Amygdala (tissue), 56 donors: ENCODE measurements around the gene TMEM269.
"Not testable (repeated sequence)": the region's sequence is repeated elsewhere in the genome, so short reads cannot be mapped to it uniquely, and the experiment has no call there.

Source experiments
- DNase-seq, 56 donors: peaks; one replicate each; lab custom pipeline; 2025; lab: John Stamatoyannopoulos, UW

TMEM269 gene

GRCh38 chr1:42773420-42773819 is 11.4 kb upstream of the TMEM269 start:
- no peak for DNase-seq

DNA sequence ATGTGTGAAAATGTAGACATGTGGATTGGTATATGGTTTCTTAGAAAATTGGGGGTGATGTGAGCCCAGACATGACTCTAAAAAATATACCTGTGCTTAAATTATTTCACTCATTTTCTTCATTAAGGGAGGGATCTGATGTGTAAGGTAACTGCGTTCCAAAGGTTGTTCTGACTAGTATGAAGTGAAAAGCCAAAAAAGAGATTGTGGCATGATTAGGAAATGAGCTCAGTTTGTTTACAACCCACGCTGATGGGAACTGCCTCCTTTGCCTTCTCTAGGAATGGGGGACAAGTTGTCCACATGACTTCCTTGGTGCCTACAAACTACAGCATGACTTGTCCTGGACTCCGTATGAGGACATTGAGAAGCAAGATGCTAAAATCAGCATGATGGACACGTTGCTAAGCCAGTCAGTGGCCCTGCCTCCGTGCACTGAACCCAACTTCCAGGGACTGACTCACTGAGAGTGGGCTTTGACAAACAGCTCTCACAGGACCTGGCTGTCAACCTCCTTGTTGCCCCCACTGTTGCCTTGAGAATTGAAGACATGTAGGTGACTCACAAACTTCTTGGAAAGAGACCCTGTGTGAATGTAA is 9.8 kb upstream of the TMEM269 start:
- DNase-seq: no peak

GRCh38 chr1:42776502-42776901 is 8.3 kb upstream of the TMEM269 start:
- no peak for DNase-seq

DNA sequence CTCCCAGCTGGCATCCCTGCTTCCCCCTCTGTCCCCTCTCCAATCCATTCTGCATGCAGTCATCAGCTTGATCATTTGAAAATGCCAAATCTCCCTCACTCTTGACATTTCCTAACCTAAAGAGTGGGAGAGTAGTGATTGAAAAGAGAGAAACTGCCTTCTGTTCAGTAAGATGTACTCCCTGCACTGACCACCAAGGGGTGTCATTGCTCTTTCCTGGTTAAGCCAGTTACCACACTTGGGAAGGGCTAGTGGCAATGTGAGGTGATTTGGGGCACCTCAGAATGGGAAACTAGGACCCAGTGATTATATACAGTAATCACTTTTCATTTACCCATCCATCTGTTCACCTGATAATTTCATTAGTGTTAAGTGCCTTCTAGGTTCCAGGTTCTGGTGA is 6.9 kb upstream of the TMEM269 start:
- peak in 13 of 56 donors; percentile 7 to 49 (median 15) for DNase-seq

- DNase-seq: no peak
Observed at GRCh38 chr1:42779725-42780124, 5.1 kb upstream of the TMEM269 start.

- DNase-seq: no peak
Observed at GRCh38 chr1:42780176-42780575, 4.6 kb upstream of the TMEM269 start.

DNA sequence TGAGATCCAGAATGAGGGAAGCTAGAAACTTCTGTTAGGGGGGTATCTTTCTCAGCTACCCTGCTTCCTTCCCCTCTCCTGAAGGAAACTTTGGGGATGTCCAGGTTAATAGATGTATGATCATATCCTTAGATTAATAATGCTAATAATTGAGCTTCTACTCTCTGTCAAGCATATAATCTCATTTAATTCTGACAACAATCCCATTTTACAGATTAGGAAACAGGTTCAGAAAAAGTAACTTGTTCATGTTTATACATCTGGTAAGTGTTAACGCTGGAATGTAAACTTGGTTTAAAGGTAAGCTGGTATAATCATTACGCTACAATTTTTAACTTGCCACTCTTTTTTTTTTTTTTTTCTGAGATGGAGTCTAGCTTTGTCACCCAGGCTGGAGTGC is 1.7 kb upstream of the TMEM269 start:
- DNase-seq: no peak

- DNase-seq: no peak
Observed at GRCh38 chr1:42784547-42784945, 245 bp upstream of the TMEM269 start.

DNA sequence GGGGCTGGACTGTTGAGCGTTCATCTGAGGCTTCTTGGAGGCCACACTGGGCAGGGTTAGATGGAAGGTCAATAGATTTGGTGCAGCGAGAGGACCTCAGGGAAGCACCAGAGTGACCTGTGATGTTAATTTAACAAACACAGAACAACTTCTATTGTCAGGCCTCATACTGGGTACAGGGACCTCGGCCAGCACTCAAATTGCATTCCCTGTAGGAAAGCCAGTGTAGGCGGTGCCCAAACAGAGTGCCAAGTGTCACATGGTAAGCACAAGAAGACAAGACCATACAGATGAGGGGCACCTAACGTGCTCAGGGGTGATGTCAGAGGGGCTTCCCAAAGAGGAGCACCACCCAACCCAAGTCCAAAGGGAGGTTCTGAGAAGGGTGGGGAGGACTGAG is 1.3 kb downstream of the TMEM269 start:
- no peak for DNase-seq

DNA sequence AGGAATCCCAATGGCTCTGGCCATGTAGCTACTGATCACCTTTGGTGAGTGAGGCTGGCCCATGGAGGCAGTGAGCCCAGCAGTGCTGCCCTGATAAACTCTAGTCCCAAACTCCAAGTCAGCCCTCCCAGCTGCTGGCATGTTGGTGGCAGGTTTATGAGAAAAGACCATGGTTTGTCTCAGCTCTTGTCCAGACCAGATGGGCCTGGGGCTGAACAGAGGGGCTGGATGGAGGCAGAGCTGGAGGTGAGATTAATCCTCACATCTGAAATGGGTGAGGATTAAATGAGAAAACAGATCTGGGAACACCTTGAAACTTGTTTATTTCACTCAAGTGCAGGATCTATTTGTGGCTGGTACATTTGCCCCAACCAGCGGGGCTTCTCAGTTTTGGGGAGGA is 3.2 kb downstream of the TMEM269 start:
- DNase-seq: no peak

DNA sequence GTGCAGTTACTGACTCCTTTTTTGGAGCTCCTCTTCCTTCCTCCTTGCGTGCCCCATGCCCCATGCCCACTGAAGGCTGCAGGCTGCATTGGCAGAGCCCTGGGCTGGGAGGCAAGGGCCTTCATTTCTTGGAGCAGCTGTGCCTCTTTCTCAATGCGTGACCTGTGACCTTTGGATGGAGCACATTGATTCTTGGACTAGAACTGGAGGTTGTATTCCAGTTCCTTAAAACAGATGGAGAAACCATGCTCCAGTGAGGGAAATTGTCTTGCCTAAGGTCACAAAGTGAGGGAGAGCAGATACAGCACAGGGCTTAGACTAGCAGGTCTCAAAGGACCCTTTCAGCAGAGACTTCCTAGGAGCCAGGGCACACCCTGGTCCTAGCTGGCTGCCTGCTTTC is 9.0 kb downstream of the TMEM269 start:
- DNase-seq: no peak

- no peak for DNase-seq
Observed at GRCh38 chr1:42797414-42797813, 12.6 kb downstream of the TMEM269 start.

GRCh38 chr1:42797979-42798378 is 13.2 kb downstream of the TMEM269 start:
- peak in 2 of 56 donors; percentile 16 to 21 for DNase-seq

GRCh38 chr1:42801832-42802473 is 17.2 kb downstream of the TMEM269 start:
- DNase-seq: no peak

DNA sequence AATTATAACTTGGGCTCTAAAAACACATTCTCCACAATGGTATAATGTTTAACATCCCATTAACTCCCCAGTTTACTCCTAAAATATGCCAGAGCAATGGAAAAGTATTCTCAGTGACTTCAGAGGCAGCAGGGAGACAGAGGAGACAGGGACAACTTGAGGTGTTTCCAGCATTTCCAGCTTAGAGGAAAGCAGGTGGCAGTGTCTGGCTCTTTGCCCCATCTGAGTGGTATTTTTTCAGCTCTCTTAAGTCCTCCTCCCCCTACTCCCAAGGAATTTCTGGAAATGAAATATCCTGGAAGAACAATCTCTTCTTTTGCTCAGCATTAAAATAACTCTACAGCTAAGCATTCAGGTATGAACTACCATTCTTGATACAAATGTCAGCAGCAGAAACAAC is 21.4 kb downstream of the TMEM269 start:
- no peak for DNase-seq

DNA sequence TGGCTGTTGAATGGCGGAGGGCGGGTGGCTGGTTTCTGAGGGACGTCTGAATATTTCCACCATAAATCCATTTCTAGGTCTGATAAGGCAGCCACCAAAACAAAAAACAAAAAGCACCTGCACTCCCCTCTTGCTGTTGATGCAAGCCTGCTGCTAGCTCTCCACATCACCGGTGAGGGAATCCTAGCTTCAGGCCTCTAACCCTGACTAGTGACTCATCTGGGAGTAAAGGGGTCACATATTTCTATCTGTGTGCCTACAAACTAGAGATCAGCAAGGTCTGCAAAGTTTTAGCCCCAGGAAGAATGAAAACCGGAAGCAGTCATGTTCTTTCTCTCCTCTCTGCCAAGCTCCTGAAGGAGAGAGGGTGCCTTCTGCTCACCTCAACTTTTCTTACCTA is 21.8 kb downstream of the TMEM269 start:
- no peak for DNase-seq

DNA sequence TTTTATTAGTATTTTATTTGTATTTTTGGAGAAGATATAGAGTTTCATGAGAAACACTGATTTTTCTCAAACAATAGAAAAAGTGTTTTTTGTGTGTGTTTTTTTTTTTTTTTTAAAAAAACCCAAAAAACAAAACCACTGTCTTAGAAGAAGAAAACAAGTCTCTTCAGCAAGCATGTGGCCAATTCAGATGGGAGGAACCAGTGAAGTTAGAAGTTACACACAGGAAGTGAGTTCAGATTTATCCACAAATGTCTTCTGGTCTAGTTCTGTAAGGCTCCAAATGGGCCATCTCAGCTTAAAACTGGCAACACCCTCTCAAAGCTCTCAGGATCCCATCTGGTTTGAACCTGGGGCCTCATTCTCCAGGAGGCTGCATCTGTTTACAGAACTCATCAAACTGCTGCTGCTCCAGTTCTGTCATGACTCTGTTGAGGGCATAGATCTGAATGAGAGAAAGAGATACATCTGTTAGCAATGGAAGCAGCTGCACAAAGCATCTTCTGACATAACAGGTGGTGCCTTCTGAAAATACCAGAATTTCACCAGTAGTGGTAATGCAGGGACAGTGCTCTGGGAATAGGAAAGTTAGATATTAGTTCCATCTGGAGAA is 22.4 kb downstream of the TMEM269 start:
- DNase-seq: no peak

DNA sequence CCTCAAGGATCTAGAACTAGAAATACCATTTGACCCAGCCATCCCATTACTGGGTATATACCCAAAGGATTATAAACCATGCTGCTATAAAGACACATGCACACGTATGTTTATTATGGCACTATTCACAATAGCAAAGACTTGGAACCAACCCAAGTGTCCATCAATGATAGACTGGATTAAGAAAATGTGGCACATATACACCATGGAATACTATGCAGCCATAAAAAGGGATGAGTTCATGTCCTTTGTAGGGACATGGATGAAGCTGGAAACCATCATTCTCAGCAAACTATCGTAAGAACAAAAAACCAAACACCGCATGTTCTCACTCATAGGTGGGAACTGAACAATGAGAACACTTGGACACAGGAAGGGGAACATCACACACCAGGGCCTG is 30.0 kb downstream of the TMEM269 start:
- DNase-seq: not testable (repeated sequence)

GRCh38 chr1:42815941-42816584 is 31.3 kb downstream of the TMEM269 start:
- peak in 3 of 56 donors; percentile 22 to 57 (median 25) for DNase-seq

DNA sequence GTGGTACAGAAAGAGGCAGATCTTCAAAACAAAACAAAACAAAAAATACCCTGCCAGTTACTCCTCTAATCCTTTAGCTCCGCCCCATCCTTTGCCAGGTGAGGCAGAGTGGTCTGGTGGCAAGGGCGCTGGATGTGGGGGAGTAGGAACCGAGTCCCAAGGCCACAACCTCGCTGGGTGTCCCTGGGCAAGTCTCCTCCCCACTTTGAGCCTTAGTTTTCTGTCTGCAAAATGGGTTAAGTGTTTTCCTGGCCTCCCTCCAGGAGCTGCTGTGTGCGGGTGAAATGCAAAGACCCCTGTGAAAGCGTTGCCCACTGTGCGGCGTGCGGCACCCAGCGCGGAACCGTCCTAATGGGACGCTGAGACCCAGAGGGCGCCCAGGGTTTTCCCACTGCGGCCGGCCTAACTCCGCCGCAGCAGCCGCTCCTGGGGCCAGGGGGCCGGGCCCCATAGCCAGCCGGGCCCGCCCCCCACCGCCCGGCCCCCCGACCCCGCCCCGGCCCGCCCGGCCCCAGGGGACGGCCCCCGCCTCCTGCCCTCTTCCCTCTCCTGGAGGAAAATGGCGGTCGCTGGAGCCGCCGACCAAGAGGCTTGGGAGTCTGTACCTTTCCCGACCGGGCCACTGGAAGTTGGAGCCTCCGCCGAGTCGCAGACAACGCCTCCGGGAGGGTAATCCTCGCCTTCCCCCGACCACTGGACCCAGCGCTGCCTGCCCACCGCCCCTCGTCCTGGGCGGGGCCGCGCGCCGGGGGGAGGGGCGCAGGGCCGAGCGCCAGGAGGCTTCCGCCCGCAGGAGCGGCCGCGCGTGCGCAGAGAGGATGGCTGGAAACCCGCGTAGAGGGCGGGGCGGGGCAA is 32.0 kb downstream of the TMEM269 start, which contains the start of the genes ERMAP and SVBP:
ERMAP (plus strand) TSS at position 538 of the 855 bp plus-strand sequence. CDS start 13,327 bp downstream, outside the sequence.
SVBP (minus strand) TSS at position 813 of the 855 bp plus-strand sequence. CDS start 853 bp downstream, outside the sequence.
- peak in 55 of 56 donors; percentile 52 to 99 (median 88) for DNase-seq
